LNCaP clone FGC (cell line): ENCODE results near the gene TCEA2.
A peak's percentile ranks its signal among the peaks of the same experiment; 100 is the strongest.

Source experiments
- DNase-seq: peaks from one replicate; pipeline ENCODE4 v3.0.0-alpha.2; 2011; ENCODE audit warnings: low read depth
- H3K4me3 ChIP-seq: 2 replicates; pipeline ENCODE4 v1.5.1; 2011; ENCODE audit warnings: mild to moderate bottlenecking, low read depth, low read length, control low read depth
- CTCF ChIP-seq: IDR thresholded peaks from 2 replicates; pipeline ENCODE4 v1.5.1; 2012; ENCODE audit warnings: mild to moderate bottlenecking; ENCODE audit not compliant: control insufficient read depth, insufficient read depth; ENCODE audit errors: extremely low read depth

TCEA2 gene

GRCh38 chr20:64045346-64046011 is 17.5 kb upstream of the TCEA2 start:
- TF ChIP-seq CTCF = no peak
- no peak overlapping the region for H3K4me3 ChIP-seq
- DNase-seq = no peak

DNA sequence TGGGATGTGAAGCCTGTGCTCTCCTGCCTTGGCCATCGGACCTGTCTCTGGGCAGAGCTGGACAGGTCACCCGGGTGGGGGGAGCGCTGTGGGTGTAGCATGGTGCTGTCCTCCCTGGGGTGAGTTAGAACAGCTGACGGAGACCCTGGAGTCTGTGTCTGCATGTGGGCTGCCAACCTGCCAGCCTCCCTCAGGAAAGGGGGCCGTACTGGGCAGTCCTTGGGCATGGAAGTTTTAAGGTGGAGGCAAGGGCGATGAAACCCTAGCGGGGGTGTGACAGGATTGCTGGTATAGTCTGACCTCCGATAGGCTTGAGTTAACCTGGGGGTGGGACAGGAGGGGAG is 16.0 kb upstream of the TCEA2 start:
- TF ChIP-seq CTCF = no peak
- no peak for DNase-seq
- no peak overlapping the region for H3K4me3 ChIP-seq

GRCh38 chr20:64047968-64048401 is 15.0 kb upstream of the TCEA2 start:
- no peak for TF ChIP-seq CTCF
- no peak overlapping the region for H3K4me3 ChIP-seq
- DNase-seq = no peak

DNA sequence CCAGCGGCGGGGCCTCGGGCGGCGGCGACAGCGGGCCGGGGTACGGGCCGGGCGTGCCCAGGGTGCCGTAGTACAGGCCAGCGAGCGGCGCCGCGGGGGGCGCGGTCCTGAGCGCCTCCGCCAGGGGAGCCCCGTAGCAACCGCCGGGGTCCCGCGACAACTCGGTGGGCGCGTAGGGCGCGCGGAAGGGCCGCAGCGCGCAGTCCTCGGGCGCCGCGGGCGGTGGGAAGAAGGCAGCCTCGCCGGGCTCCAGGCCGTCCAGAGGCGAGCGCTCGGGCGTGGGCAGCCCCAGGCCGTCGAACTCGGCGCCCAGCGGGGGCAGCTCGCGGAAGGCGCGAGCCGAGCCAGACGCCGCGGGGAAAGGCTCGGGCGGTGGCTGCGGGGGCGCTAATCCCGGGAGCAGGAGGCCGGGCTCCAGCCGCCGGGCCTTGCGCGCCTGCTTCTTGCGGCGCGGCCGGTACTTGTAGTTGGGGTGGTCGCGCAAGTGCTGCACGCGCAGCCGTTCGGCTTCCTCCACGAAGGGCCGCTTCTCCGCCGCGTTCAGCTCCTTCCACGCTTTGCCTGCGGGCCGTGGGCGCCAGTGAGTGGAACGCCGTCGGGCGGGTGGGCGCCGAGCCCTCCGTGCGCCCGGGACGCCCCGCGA is 14.5 kb upstream of the TCEA2 start:
- no peak overlapping the region for H3K4me3 ChIP-seq
- no peak for TF ChIP-seq CTCF
- DNase-seq = no peak

DNA sequence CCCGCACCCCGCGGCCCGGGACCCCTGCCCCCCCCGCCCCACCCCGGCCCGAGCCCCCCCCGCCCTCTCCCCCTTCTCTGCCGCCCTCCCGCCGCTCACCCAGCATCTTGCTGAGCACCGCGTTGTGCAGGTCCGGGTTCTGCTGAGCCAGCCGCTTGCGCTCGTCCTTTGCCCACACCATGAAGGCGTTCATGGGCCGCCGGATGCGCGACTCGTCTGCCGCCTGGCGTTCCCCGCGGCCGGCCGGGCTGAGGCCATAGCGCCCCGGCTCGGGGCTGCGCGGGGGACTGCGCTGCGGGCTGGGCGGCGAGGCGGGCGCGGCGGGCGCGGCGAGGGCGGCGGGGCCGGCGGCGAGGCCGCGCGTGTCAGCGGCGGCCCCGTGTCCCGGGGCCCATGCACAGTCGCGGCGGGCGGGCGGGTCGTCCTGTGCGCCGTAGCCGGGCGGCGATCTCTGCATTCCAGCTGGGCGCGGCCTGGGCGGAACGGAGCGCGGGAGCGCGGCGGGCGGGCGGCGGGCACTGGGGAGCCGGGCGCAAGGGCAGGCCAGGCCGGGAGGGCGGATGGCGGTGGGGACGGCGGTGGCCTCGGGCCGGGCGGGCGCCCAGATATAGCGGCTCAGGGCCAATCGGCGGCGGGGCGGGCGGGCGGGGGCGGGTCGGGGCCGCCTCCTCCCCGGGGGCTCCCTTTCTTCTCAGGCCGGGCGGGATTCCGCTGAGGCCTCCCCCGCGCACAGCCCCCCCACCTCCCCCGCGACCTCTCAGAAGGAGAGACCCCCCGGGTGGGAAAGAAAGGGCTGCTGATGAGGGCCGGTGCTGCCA is 13.7 kb upstream of the TCEA2 start, which contains the start of gene SOX18:
Gene SOX18 (minus strand): TSS at position 580 of the 818 bp plus-strand sequence. CDS start 123 bp downstream, at position 457.
- H3K4me3 ChIP-seq = no peak within 1 kb of the TSS

GRCh38 chr20:64049878-64050260 is 13.1 kb upstream of the TCEA2 start:
- H3K4me3 ChIP-seq = no peak overlapping the region
- no peak for TF ChIP-seq CTCF
- DNase-seq = no peak

More for the DNA sequence above, 13.7 kb upstream of the TCEA2 start, which contains the start of gene SOX18:
- TF ChIP-seq CTCF = 0 out of 2 replicates have a peak, but pooled peaks have one; percentile 3
- no peak for DNase-seq
